Measurements from ENCODE around the gene ZNF688.

GRCh38 chr16:30527635-30528178, 43.8 kb downstream of the ZNF688 start:
- no peak for TF ChIP-seq POLR2A (IDR thresholded peaks at IDR 0.05)
- TF ChIP-seq CTCF (IDR thresholded peaks at IDR 0.05), result peak in 1 of 6 experiments; percentile 3
